KOPT-K1 (cell line): Measurements from ENCODE around the gene NPY2R.

Source experiments
- H3K27ac ChIP-seq: fragments of 200-600 bp; sonication (generic); 2 replicates; pipeline ENCODE4 v1.5.1; 2016; ENCODE audit warnings: antibody characterized with exemption, mild to moderate bottlenecking, low read depth, low read length; ENCODE audit not compliant: poor library complexity, severe bottlenecking
- H3K36me3 ChIP-seq: fragments of 200-600 bp; sonication (generic); 2 replicates; pipeline ENCODE4 v1.5.1; 2017; ENCODE audit warnings: antibody characterized with exemption, mild to moderate bottlenecking, low read length, moderate library complexity; ENCODE audit not compliant: insufficient read depth
- H3K9me3 ChIP-seq: fragments of 200-600 bp; sonication (generic); 2 replicates; pipeline ENCODE4 v1.5.1; 2017; ENCODE audit warnings: antibody characterized with exemption, low read length, mild to moderate bottlenecking; ENCODE audit not compliant: insufficient read depth, poor library complexity, severe bottlenecking

The NPY2R gene

GRCh38 chr4:155232432-155232831, 24.0 kb downstream of the NPY2R start:
- Histone ChIP-seq H3K9me3 (no peaks in the 10 kb centered on the region), H3K27ac (no peak overlapping the region), H3K36me3 (no peaks in the 10 kb centered on the region)

- H3K36me3 ChIP-seq: no peaks in the 10 kb centered on the region
- no peaks in the 10 kb centered on the region for H3K9me3 ChIP-seq
- H3K27ac ChIP-seq: no peak overlapping the region
These were observed 25.8 kb downstream of the NPY2R start for GRCh38 chr4:155234206-155234605.

GRCh38 chr4:155237567-155237966, 29.1 kb downstream of the NPY2R start:
- Histone ChIP-seq H3K36me3 (no peaks in the 10 kb centered on the region), H3K9me3 (no peaks in the 10 kb centered on the region), H3K27ac (no peak overlapping the region)

- Histone ChIP-seq H3K9me3 (no peaks in the 10 kb centered on the region), H3K36me3 (no peaks in the 10 kb centered on the region), H3K27ac (no peak overlapping the region)
These were observed 32.8 kb downstream of the NPY2R start for GRCh38 chr4:155241225-155241624.

GRCh38 chr4:155241664-155242063, 33.2 kb downstream of the NPY2R start:
- Histone ChIP-seq H3K36me3 (no peaks in the 10 kb centered on the region), H3K27ac (no peak overlapping the region), H3K9me3 (no peaks in the 10 kb centered on the region)

GRCh38 chr4:155245105-155245504, 36.7 kb downstream of the NPY2R start:
- no peak overlapping the region for H3K27ac ChIP-seq
- no peaks in the 10 kb centered on the region for H3K9me3 ChIP-seq
- no peaks in the 10 kb centered on the region for H3K36me3 ChIP-seq

GRCh38 chr4:155248002-155248896, 39.8 kb downstream of the NPY2R start:
- Histone ChIP-seq H3K27ac (no peak overlapping the region), H3K9me3 (no peaks in the 10 kb centered on the region), H3K36me3 (no peaks in the 10 kb centered on the region)

GRCh38 chr4:155249016-155249566, 40.7 kb downstream of the NPY2R start:
- Histone ChIP-seq H3K27ac (no peak overlapping the region), H3K9me3 (no peaks in the 10 kb centered on the region), H3K36me3 (no peaks in the 10 kb centered on the region)

- H3K9me3 ChIP-seq: no peaks in the 10 kb centered on the region
- H3K36me3 ChIP-seq: no peaks in the 10 kb centered on the region
- no peak overlapping the region for H3K27ac ChIP-seq
These were observed 43.9 kb downstream of the NPY2R start for GRCh38 chr4:155252327-155252726.

GRCh38 chr4:155263480-155263879, 55.0 kb downstream of the NPY2R start:
- Histone ChIP-seq H3K36me3 (no peaks in the 10 kb centered on the region), H3K27ac (no peak overlapping the region), H3K9me3 (no peaks in the 10 kb centered on the region)

GRCh38 chr4:155265113-155265512, 56.7 kb downstream of the NPY2R start:
- Histone ChIP-seq H3K27ac (no peak overlapping the region), H3K9me3 (no peaks in the 10 kb centered on the region), H3K36me3 (no peaks in the 10 kb centered on the region)
